ENCODE measurements around the gene SLC41A3.

Gene SLC41A3

DNA sequence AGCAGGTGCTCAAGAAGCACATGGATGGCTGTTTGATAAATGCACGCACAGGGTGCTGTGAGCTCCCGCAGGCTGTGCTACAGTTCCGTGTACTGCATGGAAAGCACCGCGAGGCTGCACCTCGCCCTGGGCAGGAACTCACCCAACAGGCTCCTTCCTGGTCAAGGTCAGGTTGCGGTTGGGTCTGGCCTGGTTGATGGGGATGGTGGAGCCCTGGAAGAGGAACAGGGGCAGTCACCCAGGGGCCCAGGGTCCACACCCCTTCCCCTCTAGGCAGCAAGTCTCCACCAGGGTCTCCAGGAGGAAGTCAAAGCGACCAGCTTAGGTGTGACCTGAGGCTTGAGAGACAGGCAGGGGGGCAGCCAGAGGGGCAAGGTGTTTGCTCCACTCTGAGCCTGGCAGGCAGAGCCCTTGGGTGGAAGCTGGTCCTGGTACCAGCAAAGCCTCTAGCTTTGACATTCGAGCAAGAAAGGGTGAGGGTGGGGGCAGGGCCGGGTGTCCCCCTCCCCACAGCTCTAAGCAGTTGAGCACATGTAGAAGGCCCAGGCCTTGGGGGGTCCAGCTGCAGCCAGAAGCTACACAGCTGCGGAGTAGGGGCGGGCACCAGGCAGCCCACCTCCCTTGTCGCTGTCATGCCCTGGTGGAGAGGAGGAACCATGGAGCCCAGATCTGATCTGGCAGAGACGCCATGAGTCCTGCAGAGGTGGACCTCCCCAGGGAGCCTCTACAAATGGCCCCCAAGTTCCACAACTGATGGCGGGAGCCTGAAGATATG, 46.3 kb upstream of the SLC41A3 start:
- Mint-ChIP-seq H3K9me3 (no peaks in the 10 kb centered on the region), H3K36me3 (ENCODE audit: low read depth) (no peaks in the 10 kb centered on the region), H3K4me1 (peaks cover 3% of the 10 kb centered on the region), H3K4me3 (no peak overlapping the region), H3K27me3 (ENCODE audit: low read depth) (peaks cover 16% of the 10 kb centered on the region), H3K27ac (no peak overlapping the region)
- TF ChIP-seq, protein P1, sequence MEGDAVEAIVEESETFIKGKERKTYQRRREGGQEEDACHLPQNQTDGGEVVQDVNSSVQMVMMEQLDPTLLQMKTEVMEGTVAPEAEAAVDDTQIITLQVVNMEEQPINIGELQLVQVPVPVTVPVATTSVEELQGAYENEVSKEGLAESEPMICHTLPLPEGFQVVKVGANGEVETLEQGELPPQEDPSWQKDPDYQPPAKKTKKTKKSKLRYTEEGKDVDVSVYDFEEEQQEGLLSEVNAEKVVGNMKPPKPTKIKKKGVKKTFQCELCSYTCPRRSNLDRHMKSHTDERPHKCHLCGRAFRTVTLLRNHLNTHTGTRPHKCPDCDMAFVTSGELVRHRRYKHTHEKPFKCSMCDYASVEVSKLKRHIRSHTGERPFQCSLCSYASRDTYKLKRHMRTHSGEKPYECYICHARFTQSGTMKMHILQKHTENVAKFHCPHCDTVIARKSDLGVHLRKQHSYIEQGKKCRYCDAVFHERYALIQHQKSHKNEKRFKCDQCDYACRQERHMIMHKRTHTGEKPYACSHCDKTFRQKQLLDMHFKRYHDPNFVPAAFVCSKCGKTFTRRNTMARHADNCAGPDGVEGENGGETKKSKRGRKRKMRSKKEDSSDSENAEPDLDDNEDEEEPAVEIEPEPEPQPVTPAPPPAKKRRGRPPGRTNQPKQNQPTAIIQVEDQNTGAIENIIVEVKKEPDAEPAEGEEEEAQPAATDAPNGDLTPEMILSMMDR (IDR thresholded peaks at IDR 0.05; ENCODE audit: unreplicated experiment in 3 of 3) = no peak

DNA sequence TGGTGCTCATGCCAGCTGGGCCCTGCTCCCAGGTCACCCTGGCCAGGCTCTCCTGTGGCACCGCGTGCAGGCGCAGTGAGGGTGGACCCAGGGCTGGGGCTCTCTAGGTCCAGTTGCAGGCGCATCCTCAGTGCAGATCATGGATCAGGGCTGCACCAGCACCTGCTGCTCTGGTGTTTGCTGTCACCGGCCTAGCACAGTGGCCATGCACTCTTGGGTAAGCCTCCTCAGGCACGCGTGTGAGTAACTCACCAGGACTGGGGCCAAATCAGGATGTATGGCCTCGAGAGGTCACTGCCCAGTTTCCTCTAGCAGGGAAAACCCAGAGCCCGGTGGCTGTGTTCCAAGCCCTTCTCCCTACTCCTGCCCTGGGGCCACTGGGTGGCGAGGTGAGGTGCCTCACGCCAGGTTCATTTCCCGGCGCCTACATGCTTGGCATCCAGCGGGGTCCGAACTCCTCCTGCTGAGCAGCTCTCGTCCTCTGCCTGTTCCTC, 45.5 kb upstream of the SLC41A3 start:
- Mint-ChIP-seq H3K4me1 (peaks cover 3% of the 10 kb centered on the region), H3K9me3 (no peaks in the 10 kb centered on the region), H3K27ac (no peak overlapping the region), H3K27me3 (ENCODE audit: low read depth) (peaks cover 14% of the 10 kb centered on the region), H3K36me3 (ENCODE audit: low read depth) (no peaks in the 10 kb centered on the region), H3K4me3 (no peak overlapping the region)
- TF ChIP-seq, protein P1 (IDR thresholded peaks at IDR 0.05; ENCODE audit: unreplicated experiment in 3 of 3) = no peak

DNA sequence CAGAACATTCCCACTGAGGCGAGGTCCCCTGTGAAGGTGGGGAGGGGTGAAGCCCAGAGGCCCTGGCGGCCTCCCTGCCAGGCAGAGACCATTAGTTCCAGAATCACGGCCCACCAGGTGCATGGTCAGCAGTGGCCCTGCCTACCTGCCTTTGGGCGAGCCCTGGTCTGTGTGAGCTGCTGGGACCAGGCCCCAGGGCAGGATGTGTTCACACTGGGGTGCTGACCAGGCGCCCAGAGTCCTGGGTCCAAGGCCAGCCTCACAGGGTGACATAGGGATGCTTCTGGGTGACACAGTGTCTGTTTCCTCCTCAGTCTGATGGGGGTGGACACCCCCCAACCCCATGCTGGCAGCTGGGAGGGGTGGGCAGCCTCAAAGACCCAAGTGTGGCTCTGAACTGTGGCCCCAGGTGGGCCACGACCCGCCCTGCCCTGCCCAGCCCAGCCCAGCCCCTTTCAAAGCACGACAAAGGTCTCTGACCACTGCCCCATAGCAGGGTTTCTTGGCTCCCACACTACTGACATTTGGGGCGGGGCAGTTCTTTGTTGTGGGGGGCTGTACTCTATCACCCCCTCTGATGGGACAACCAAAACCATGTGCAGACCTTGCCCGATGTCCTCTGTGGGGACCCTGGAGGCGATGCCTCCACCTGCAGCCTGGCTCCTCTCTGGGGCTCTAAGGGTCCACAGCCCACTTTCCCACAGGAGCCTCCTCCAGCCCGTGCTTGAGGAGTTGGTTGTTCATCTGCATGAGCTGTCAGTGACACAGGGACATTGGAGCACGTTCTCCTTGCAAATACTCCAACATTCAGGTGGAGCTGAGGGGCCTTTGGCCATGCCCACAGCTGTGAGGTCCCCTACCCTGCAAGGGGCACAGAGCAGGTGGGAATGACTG, 44.8 kb upstream of the SLC41A3 start:
- Mint-ChIP-seq H3K27me3 (ENCODE audit: low read depth) (peaks cover 10% of the 10 kb centered on the region), H3K9me3 (no peaks in the 10 kb centered on the region)
- TF ChIP-seq, protein P1 (IDR thresholded peaks at IDR 0.05; ENCODE audit: unreplicated experiment in 3 of 3) = no peak

DNA sequence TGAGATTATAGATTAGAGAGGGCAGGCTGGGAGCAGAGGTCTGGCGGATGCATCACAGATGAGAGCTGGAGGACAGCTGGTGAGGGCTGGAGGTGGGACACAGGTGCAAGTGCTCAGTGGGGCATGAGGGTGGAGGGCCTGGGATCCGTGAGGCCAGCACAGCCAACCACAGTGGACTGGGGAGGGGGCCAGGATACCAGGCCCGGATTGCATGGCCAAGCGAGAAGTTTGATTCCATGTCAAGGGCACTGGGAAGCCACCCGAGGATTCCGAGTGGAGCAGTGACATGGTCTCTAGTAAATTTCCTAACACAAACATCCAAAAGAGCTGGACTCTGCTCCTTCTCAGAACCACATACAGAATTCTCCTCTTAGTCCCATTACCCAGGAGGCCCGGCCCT, 44.0 kb upstream of the SLC41A3 start:
- TF ChIP-seq, protein P1 (IDR thresholded peaks at IDR 0.05; ENCODE audit: unreplicated experiment in 3 of 3) = no peak
- H3K27me3 Mint-ChIP-seq (ENCODE audit: low read depth) = peaks cover 15% of the 10 kb centered on the region
- H3K27ac Mint-ChIP-seq = no peak overlapping the region
- no peaks in the 10 kb centered on the region for H3K36me3 Mint-ChIP-seq (ENCODE audit: low read depth)
- H3K4me1 Mint-ChIP-seq = no peaks in the 10 kb centered on the region
- H3K9me3 Mint-ChIP-seq = no peaks in the 10 kb centered on the region
- no peak overlapping the region for H3K4me3 Mint-ChIP-seq

More for the DNA sequence above, 44.8 kb upstream of the SLC41A3 start:
- H3K4me3 Mint-ChIP-seq = no peak overlapping the region
- H3K27ac Mint-ChIP-seq = no peak overlapping the region
- H3K4me1 Mint-ChIP-seq = no peaks in the 10 kb centered on the region
- no peaks in the 10 kb centered on the region for H3K36me3 Mint-ChIP-seq (ENCODE audit: low read depth)

DNA sequence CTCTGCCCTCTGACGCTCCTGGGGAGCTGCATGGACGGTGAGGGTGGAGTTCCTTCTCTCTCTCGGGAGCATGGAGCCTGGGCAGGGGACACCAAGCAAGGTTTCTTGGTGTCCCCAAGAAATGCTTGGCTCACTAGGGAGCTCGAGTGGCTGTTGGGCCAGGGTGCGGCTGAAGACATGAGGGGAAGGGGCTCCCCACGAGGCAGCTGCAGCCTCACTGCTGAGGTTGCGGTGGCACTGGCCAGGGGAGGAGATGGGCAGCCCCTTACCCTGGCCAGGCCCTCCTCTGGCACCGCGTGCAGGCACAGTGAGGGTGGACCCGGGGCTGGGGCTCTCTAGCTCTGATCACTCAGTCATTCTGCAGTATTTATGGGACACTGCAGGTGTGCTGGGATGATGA, 43.5 kb upstream of the SLC41A3 start:
- TF ChIP-seq, protein P1 (IDR thresholded peaks at IDR 0.05; ENCODE audit: unreplicated experiment in 3 of 3) = no peak
- no peak overlapping the region for H3K4me3 Mint-ChIP-seq
- no peaks in the 10 kb centered on the region for H3K4me1 Mint-ChIP-seq
- no peak overlapping the region for H3K27ac Mint-ChIP-seq
- no peaks in the 10 kb centered on the region for H3K9me3 Mint-ChIP-seq
- H3K36me3 Mint-ChIP-seq (ENCODE audit: low read depth) = no peaks in the 10 kb centered on the region
- peaks cover 12% of the 10 kb centered on the region for H3K27me3 Mint-ChIP-seq (ENCODE audit: low read depth)

Measured in nephron (organoid).